Islet of Langerhans (tissue), 1 donor: Measurements from ENCODE around the gene E4F1.

Experiments used
- FAIRE-seq: peaks from one replicate; lab custom pipeline; 2011; peaks lifted over from hg19 to GRCh38; lab: Jason Lieb, UNC

Gene E4F1

GRCh38 chr16:2275476-2276367, 52.3 kb downstream of the E4F1 start:
- no peak for FAIRE-seq

DNA sequence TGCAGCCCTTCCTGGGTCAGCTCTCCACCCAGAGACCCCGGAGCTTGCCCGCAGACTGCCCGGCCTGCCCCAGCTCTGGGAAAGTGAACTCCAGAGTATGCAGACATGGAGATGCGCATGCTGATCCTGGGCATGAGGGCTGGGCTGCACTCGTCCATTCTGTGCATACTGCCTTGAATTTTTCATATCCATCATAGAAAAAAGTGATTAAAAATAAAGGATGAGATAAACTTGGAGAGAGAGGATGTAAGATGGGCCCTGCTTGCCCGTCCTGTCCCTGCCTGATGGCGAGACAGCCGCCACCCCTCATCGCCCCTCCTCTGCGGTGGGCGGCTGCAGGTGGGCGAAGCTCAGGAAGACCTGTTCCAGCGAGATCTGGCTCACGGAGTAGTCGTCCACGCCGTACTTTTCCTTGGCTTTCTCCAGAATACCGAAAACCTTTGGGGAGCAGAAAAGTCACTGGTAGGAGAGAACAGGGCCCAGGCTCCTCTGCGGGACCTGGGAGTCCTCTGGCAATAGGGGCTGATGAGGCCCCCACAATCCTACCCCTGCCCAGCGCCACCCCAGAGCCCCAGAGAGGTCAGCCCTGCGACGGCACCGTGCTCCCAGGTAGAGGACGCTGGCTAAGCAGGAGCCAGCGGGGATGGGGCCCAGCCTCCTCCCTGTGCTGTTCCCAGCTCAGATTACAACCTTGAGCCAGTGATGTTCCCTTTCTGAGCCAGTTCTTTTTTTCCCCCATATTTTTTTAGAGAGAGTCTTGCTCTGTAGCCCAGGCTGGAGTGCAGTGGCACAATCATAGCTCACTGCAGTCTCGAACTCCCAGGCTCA, 53.2 kb downstream of the E4F1 start:
- FAIRE-seq = no peak

GRCh38 chr16:2277466-2278271, 54.3 kb downstream of the E4F1 start:
- no peak for FAIRE-seq

GRCh38 chr16:2278272-2278608, 54.8 kb downstream of the E4F1 start:
- FAIRE-seq = no peak

- FAIRE-seq = no peak
Measured at GRCh38 chr16:2278956-2279800, 55.8 kb downstream of the E4F1 start.

DNA sequence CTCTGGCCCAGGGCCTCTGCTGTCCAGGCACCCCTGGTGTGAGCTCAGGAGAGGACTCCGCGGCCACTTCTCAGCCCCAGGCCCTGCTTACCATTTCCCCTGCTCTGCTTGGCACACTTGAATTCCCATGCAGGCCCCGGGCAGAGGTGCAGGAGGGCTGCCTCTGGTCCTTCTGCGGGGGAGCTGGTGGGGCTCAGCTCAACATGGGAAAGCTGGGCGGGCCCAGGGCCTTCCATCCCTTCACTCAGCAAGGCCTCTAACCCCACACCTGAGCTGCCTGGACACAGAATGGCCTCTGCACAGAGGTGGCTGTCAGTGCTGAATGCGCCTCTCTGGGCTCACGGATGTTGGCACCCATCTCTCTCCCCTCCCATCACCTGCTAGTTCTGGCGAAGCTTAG, 57.1 kb downstream of the E4F1 start:
- no peak for FAIRE-seq

DNA sequence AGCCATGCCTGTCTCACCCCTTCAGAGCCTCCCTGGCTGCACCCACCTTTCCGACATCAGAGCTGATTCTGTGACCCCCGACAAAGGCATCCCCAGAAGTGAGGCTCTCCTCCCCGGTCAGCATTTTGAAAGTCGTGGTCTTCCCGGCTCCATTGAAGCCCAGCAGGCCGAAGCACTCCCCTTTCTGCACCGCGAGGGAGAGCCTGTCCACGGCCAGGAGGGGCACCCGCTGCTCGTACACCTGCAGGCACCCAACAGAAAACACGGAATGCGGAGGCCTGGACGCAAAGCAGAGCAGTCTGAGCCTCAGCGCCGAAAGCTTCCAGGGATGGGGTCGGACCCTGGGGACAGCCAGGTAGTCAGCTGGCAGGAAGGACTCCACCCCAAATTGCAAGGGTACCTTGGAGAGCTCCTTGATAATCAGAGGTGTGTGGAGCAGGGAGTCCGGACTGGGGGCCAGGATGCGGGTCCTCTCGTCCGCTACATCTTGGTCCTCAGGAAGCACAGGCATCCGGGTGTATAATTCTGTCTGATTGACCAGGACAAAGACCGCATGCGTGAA, 57.7 kb downstream of the E4F1 start:
- FAIRE-seq = no peak

DNA sequence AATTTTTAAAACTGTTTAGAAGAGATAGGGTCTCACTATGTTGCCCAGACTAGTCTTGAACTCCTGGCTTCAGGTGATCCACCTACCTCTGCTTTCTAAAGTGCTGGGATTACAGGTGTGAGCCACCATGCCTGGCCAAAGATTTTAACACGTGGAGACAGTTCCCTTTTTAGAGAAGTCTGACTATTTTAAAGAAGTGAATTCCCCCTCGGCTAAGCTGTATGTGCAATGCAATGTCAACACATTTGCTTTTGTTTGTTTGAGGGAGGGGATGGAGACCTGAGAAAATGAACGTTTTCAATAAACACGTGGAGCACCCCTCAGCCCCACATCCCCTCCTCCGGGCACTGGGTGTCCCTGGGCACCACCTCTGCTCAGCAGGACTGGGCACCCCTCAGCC, 58.9 kb downstream of the E4F1 start:
- no peak for FAIRE-seq

GRCh38 chr16:2282866-2283555, 59.6 kb downstream of the E4F1 start:
- no peak for FAIRE-seq

DNA sequence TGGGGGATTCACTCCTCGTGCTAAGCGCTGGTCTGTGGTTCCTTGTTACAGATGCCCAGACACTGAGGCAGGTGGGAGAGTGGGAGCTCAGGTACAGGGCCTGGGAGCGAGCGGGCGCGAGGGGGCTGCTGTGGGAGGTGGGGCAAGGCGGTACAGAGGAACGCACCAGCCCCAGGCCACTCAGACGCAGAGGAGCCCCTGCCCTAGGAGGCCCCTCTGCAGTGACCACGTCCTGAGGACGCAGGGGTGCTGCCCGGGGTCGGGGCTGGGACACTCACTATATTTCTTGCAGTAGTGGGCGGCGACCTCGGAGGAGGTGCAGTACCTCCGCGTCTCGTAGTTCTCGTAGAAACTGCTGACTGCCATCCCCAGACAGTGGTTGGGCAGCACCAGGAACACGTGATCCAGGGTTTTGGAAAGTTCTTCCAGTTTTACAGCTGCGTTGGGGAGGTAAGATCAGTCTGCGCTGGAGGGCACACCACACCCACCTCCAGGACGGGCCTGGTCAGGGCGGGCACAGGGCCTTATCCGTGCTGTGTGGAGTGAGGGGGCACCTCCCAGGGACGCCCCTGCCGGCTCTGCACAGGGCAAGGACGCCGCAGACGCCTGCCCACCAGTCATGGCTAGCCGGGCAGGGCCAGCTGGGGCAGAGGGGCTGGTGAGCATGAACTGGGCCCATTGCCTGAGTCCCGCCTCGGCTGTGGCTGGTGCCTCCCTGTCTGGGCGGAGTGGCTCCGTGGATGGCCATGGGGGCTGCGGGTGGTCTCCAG, 60.8 kb downstream of the E4F1 start:
- no peak for FAIRE-seq

- FAIRE-seq = no peak
Measured at GRCh38 chr16:2284797-2285576, 61.6 kb downstream of the E4F1 start.
